Upper lobe of left lung (tissue), 4 donors: ENCODE data around the gene IDH3A.

Experiments
- EP300 ChIP-seq, 4 donors: sonication (generic); formaldehyde crosslinking; IDR thresholded peaks; one replicate each; pipeline ENCODE4 v1.5.1; 2017; ENCODE audit warnings: antibody characterized with exemption in 4 of 4, control low read depth in 2 of 4
- TF ChIP-seq, protein P1 (sequence below), 6 experiments: fragments of 450-650 bp in 4 of 6; fragments of 200-600 bp in 2 of 6; sonication (generic) in 2 of 6; IDR thresholded peaks; one replicate each; pipeline ENCODE4 v1.5.1; 2016 to 2019; ENCODE audit warnings: antibody characterized with exemption in 6 of 6

DNA sequence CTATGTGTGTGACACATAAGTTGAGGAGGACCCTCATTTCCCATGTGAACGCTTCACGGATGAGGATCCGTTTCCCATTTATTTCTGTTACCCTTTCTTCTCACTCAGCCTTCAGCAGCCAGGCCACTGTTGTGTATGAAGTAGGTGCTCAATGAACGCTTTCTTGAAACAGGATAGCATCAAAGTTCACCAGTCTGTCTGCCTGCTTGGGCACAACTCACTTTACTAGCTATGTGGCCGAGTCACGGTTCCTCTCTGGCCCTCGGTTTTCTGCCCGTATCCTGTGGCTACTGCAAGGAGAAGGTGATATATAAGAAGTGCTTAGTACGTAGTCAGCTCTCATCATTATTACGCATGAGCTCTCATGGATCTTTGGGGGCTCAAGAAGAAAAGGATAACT is 62.8 kb downstream of the IDH3A start:
- TF ChIP-seq, protein P1, sequence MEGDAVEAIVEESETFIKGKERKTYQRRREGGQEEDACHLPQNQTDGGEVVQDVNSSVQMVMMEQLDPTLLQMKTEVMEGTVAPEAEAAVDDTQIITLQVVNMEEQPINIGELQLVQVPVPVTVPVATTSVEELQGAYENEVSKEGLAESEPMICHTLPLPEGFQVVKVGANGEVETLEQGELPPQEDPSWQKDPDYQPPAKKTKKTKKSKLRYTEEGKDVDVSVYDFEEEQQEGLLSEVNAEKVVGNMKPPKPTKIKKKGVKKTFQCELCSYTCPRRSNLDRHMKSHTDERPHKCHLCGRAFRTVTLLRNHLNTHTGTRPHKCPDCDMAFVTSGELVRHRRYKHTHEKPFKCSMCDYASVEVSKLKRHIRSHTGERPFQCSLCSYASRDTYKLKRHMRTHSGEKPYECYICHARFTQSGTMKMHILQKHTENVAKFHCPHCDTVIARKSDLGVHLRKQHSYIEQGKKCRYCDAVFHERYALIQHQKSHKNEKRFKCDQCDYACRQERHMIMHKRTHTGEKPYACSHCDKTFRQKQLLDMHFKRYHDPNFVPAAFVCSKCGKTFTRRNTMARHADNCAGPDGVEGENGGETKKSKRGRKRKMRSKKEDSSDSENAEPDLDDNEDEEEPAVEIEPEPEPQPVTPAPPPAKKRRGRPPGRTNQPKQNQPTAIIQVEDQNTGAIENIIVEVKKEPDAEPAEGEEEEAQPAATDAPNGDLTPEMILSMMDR (IDR thresholded peaks at IDR 0.05), result no peak
- no peak for TF ChIP-seq EP300 (IDR thresholded peaks at IDR 0.05)
